OCI-LY7 (cell line): Measurements from ENCODE around the gene GALNT17. TPM values are rescaled to one million over a fixed set of nuclear protein-coding genes. Genes with fewer than 3 reads are reported as not detected.

Experiments used
- BruUV-seq: library from RNA; stranded (reverse); fragments of 400-500 nt; replicated peaks from 2 replicates; lab custom pipeline; 2021; lab: Mats Ljungman, UMichigan
- CTCF ChIA-PET: fragments of 300-600 bp; sonication (Branson Sonifier 250); formaldehyde crosslinking; loops from one replicate; lab custom pipeline; 2022; ENCODE audit warnings: antibody characterized with exemption; ENCODE audit not compliant: unreplicated experiment; lab: Charles Lee
- POLR2A ChIA-PET: fragments of 300-600 bp; sonication (Branson Sonifier 250); formaldehyde crosslinking; loops from one replicate; lab custom pipeline; 2022; ENCODE audit warnings: antibody characterized with exemption; lab: Charles Lee
- DNase-seq: peaks from one replicate; pipeline ENCODE4 v3.0.0-alpha.2; 2015; ENCODE audit warnings: low spot score
- H2AFZ ChIP-seq: fragments of 200-600 bp; sonication (generic), shearing (Covaris generic); 2 replicates; pipeline ENCODE4 v1.6.1; 2014; ENCODE audit warnings: mild to moderate bottlenecking, antibody characterized with exemption, low read length, moderate library complexity
- H3K27ac ChIP-seq: fragments of 200-600 bp; sonication (generic); 2 replicates; pipeline ENCODE4 v1.5.1; 2014; ENCODE audit warnings: mixed run types, low read depth, mild to moderate bottlenecking, moderate library complexity, low read length, inconsistent platforms; ENCODE audit not compliant: poor library complexity, severe bottlenecking
- H3K36me3 ChIP-seq: fragments of 200-600 bp; sonication (generic); 2 replicates; pipeline ENCODE4 v1.6.1; 2014; ENCODE audit warnings: mild to moderate bottlenecking, antibody characterized with exemption, low read length, moderate library complexity, mixed read lengths; ENCODE audit not compliant: insufficient read depth
- H3K4me1 ChIP-seq: fragments of 200-600 bp; sonication (generic); 2 replicates; pipeline ENCODE4 v1.5.1; 2014; ENCODE audit warnings: mild to moderate bottlenecking, low read length; ENCODE audit not compliant: insufficient read depth, poor library complexity, severe bottlenecking
- H3K4me2 ChIP-seq: fragments of 200-600 bp; sonication (generic); 2 replicates; pipeline ENCODE4 v1.6.1; 2014; ENCODE audit warnings: mild to moderate bottlenecking, low read length
- H3K4me3 ChIP-seq: fragments of 200-600 bp; sonication (generic); 2 replicates; pipeline ENCODE4 v1.5.1; 2014; ENCODE audit warnings: mild to moderate bottlenecking, low read depth, low read length; ENCODE audit not compliant: poor library complexity, severe bottlenecking
- H3K79me2 ChIP-seq: fragments of 200-600 bp; sonication (generic); 2 replicates; pipeline ENCODE4 v1.6.1; 2016; ENCODE audit warnings: low read depth, mild to moderate bottlenecking, low read length, moderate library complexity, mixed read lengths; ENCODE audit not compliant: insufficient read depth
- H3K9me2 ChIP-seq: fragments of 200-600 bp; sonication (generic); 2 replicates; pipeline ENCODE4 v1.6.1; 2016; ENCODE audit warnings: mild to moderate bottlenecking, low read length, mixed read lengths; ENCODE audit not compliant: insufficient read depth
- H3K9me3 ChIP-seq: fragments of 200-600 bp; sonication (generic); 2 replicates; pipeline ENCODE4 v1.6.1; 2014; ENCODE audit warnings: mild to moderate bottlenecking, mixed run types, low read length, mixed read lengths
- H4K20me1 ChIP-seq: fragments of 200-600 bp; sonication (generic); 2 replicates; pipeline ENCODE4 v1.6.1; 2014; ENCODE audit warnings: mild to moderate bottlenecking, antibody characterized with exemption, low read length, moderate library complexity, mixed read lengths; ENCODE audit not compliant: insufficient read depth
- CTCF ChIP-seq: fragments of 200-600 bp; sonication (generic); conservative IDR thresholded peaks from 2 replicates; pipeline ENCODE4 v1.5.1; 2014; ENCODE audit warnings: mild to moderate bottlenecking, antibody characterized with exemption, low read length, moderate library complexity, mixed read lengths
- EZH2phosphoT487 ChIP-seq: fragments of 200-600 bp; sonication (generic); IDR thresholded peaks from 2 replicates; pipeline ENCODE4 v1.6.1; 2018; ENCODE audit warnings: low read depth, borderline replicate concordance, mild to moderate bottlenecking, mixed run types, antibody characterized with exemption, low read length, moderate library complexity, mixed read lengths
- intact Hi-C: fragments of 100-400 bp; cut with micrococcal nuclease; formaldehyde crosslinking; loops from one replicate; pipeline ENCODE4 v1.10.0; 2022; ENCODE audit not compliant: unreplicated experiment
- total RNA-seq, 2 experiments: library from RNA; depleted of rRNA in 1 of 2; stranded (reverse); fragments of >200 nt in 1 of 2; shearing (Covaris generic) in 1 of 2; gene quantifications; 2 replicates each; pipeline ENCODE4 v1.2.3, GENCODE V29; 2014 to 2022

GALNT17 gene
- total RNA-seq, 2 experiments from 2014 or later = not detected

GRCh38 chr7:71504697-71505441, 372.9 kb downstream of the GALNT17 start:
- no TSS peak for BruUV-seq
- H2AFZ ChIP-seq = no peak overlapping the region
- H3K9me2 ChIP-seq = no peaks in the 10 kb centered on the region
- no peak overlapping the region for H3K4me3 ChIP-seq
- TF ChIP-seq CTCF = no peak
- no peak for TF ChIP-seq EZH2phosphoT487
- no peaks in the 10 kb centered on the region for H3K9me3 ChIP-seq
- H3K4me1 ChIP-seq = no peaks in the 10 kb centered on the region
- no peak overlapping the region for H3K27ac ChIP-seq
- no peaks in the 10 kb centered on the region for H4K20me1 ChIP-seq
- intact Hi-C loops = no loop called here
- ChIA-PET POLR2A (no interaction called here), CTCF (no interaction called here)
- H3K4me2 ChIP-seq = no peak overlapping the region
- DNase-seq = no peak
- H3K79me2 ChIP-seq = no peaks in the 10 kb centered on the region
- no peaks in the 10 kb centered on the region for H3K36me3 ChIP-seq

- BruUV-seq = no TSS peak
- Histone ChIP-seq H3K4me1 (no peaks in the 10 kb centered on the region), H3K4me2 (no peak overlapping the region), H3K9me3 (no peaks in the 10 kb centered on the region), H3K79me2 (no peaks in the 10 kb centered on the region), H3K36me3 (no peaks in the 10 kb centered on the region), H2AFZ (no peak overlapping the region), H3K27ac (no peak overlapping the region), H3K9me2 (no peaks in the 10 kb centered on the region), H3K4me3 (no peak overlapping the region), H4K20me1 (no peaks in the 10 kb centered on the region)
- POLR2A ChIA-PET = no interaction called here
- no peak for TF ChIP-seq CTCF
- TF ChIP-seq EZH2phosphoT487 = no peak
- no peak for DNase-seq
- intact Hi-C loops = no loop called here
- CTCF ChIA-PET = no interaction called here
Observed at GRCh38 chr7:71506822-71507221, 374.9 kb downstream of the GALNT17 start.
